Tongue (tissue), 2 donors: ENCODE results near the gene UGT1A3. TPM values are rescaled to one million over a fixed set of nuclear protein-coding genes. Genes with fewer than 3 reads are reported as not detected.
"Not testable (repeated sequence)": the region's sequence is repeated elsewhere in the genome, so short reads cannot be mapped to it uniquely, and the experiment has no call there.

Source experiments
- DNase-seq: peaks from one replicate; pipeline ENCODE4 v3.0.0-alpha.2; 2015
- total RNA-seq: library from RNA; depleted of rRNA; stranded (reverse); fragments of >200 nt; gene quantifications from one replicate; pipeline ENCODE4 v1.2.3, GENCODE V29; 2014

UGT1A3 gene
- total RNA-seq, result 0.51 TPM

- no peak for DNase-seq
Measured at GRCh38 chr2:233728723-233729301, at the start of gene UGT1A3. TSS of gene UGT1A3 (plus strand) at chr2:233729042. CDS start at chr2:233729127, 85 bp downstream.

GRCh38 chr2:233679196-233679595 is 49.6 kb upstream of the UGT1A3 start:
- DNase-seq, result no peak

- DNase-seq, result no peak
Measured at GRCh38 chr2:233680361-233681045, 48.3 kb upstream of the UGT1A3 start.

- no peak for DNase-seq
Measured at GRCh38 chr2:233681521-233682099, 47.2 kb upstream of the UGT1A3 start, which contains the start of gene UGT1A7. TSS of gene UGT1A7 (plus strand) at chr2:233681901. CDS start at chr2:233681938, 37 bp downstream.

GRCh38 chr2:233684640-233685039 is 44.2 kb upstream of the UGT1A3 start:
- no peak for DNase-seq

- no peak for DNase-seq
Measured at GRCh38 chr2:233686928-233687327, 41.9 kb upstream of the UGT1A3 start.

GRCh38 chr2:233688341-233688740 is 40.5 kb upstream of the UGT1A3 start:
- no peak for DNase-seq

- DNase-seq, result no peak
Measured at GRCh38 chr2:233689031-233689430, 39.8 kb upstream of the UGT1A3 start.

- no peak for DNase-seq
Measured at GRCh38 chr2:233689501-233689900, 39.3 kb upstream of the UGT1A3 start.

- DNase-seq, result no peak
Measured at GRCh38 chr2:233690444-233690843, 38.4 kb upstream of the UGT1A3 start.

GRCh38 chr2:233691443-233692433 is 37.1 kb upstream of the UGT1A3 start:
- peak; percentile 30 for DNase-seq

GRCh38 chr2:233692648-233693047 is 36.2 kb upstream of the UGT1A3 start, which contains the start of gene UGT1A6:
TSS of gene UGT1A6 (plus strand) at chr2:233692890. CDS start at chr2:233693005, 115 bp downstream.
- no peak for DNase-seq

- DNase-seq, result no peak
Measured at GRCh38 chr2:233693963-233694362, 34.9 kb upstream of the UGT1A3 start.

GRCh38 chr2:233698740-233699139 is 30.1 kb upstream of the UGT1A3 start:
- DNase-seq, result no peak

GRCh38 chr2:233699424-233700027 is 29.3 kb upstream of the UGT1A3 start:
- no peak for DNase-seq

GRCh38 chr2:233700028-233700635 is 28.7 kb upstream of the UGT1A3 start:
- no peak for DNase-seq

GRCh38 chr2:233700842-233701241 is 28.0 kb upstream of the UGT1A3 start:
- not testable (repeated sequence) for DNase-seq

- DNase-seq, result no peak
Measured at GRCh38 chr2:233702238-233702637, 26.6 kb upstream of the UGT1A3 start.

- DNase-seq, result peak; percentile 4
Measured at GRCh38 chr2:233705911-233706506, 22.8 kb upstream of the UGT1A3 start.

- no peak for DNase-seq
Measured at GRCh38 chr2:233706720-233707119, 22.1 kb upstream of the UGT1A3 start.
